Adipose tissue (tissue), 3 donors: ENCODE results near the gene FRMD4A. TPM values are rescaled to one million over a fixed set of nuclear protein-coding genes. Genes with fewer than 3 reads are reported as not detected.

Experiments
- H3K27ac ChIP-seq: one replicate; pipeline ENCODE4 v1.5.1; 2013; ENCODE audit warnings: low read depth, low read length
- WGBS, 3 donors: extraction: QIAGEN DNeasy Blood & Tissue Kit; methylation state at CpG; one replicate each; pipeline ENCODE4 v1.1.7; 2013; 5-methylcytosine and 5-hydroxymethylcytosine counted together
- polyA plus RNA-seq, 3 donors: library from polyadenylated mRNA; stranded (reverse); fragments of 200-250 nt; gene quantifications; one replicate each; pipeline ENCODE4 v1.2.3, GENCODE V29; 2013
- donor health status: healthy with polysubstance abuse.
- donor health status: Bipolar disorder and iron deficiency.
- donor health status: healthy.

FRMD4A gene
- polyA plus RNA-seq, 3 donors = 16.6 to 83.5 (median 22.2) TPM

DNA sequence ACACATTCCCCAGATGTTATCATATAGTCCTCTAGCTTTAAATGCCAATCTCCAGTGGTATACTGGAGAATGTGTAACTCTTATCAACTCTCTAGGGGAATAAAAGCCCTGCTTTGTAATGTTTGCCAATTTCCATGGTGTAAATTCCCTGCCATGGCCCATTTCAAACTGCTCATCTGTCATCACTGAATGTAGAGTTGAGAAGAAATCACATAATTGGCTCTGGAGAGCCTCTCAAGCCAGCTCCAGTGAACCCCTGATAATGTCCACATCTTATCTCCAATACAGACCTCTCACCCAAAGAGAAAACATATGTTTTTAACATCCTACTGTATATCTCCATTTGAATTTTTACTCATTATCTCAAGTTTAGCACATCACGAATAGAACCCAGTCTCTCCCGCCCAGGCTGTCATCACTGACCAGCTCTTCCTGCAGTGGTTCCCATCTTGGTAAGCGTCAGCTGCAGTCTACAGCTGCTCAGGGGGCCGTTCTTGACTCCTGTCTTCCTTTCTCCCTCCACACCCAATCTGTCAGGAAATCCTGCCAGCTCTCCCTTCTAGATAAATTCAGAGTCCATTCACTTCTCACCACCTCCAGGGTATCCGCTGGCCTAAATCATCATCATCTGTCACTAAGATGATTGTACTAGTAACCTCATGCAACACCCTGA, 332.4 kb downstream of the FRMD4A start:
- H3K27ac ChIP-seq = no peak overlapping the region
- WGBS, 3 donors = 73 to 88% (median 79%) methylated on average over 5 of the region's 5 CpGs

DNA sequence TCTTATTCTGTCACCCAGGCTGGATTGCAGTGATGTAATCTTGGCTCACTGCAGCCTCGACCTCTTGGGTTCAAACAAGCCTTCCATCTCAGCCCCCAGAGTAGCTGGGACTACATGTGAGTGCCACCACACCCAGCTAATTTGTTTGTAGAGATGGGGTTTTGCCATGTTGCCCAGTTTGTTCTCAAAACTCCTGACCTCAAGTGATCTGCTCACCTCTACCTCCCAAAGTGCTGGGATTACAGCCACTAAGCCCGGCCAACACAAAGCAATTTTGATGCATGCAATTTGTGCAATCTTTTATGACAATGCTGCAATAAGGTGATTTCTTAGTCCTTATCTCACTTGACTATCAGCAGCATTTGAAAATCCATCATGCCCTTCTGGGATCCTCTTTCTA, 333.1 kb downstream of the FRMD4A start:
- no peak overlapping the region for H3K27ac ChIP-seq
- WGBS, 3 donors = 63 to 77% (median 67%) methylated on average over 2 of the region's 2 CpGs

DNA sequence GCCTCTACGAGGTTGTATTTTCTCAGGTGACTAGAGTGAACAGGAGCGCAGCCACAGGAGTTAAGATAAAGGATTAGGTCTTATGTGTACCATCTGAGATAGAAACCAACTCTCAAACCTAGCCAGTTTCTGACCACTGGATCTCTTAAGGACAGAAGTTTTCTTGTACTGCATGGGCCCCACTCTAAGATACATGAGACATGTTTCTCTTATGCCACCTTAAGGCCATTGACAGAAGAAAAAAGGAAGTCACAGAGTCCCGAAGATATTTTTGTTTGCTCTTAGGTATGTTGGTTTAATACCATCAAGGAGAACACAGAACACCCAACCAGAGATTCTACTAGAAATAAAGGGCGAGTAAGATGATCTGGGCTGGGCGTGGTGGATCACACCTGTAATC, 335.8 kb downstream of the FRMD4A start:
- H3K27ac ChIP-seq = no peak overlapping the region
- 57 to 80% (median 62%) methylated on average over 5 of the region's 5 CpGs for whole genome bisulfite sequencing, 3 donors

DNA sequence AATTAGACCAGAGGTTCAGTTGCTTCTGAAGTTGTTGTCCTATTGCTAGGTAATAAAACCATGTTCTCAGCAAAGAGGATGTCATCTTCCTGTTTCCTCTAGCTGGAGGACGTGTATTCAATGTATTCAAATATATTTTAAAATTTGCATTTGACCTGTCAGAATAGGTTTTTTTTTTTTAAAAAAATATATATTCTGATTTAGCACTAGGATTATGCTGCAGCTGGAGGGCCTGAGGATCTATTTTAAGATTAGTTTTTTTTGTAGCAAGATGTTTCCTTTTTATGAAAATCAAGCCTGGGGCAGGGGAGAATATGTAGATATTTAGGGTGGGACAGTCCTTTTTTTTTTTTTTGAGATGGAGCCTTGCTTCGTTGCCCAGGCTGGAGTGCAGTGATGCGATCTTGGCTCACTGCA, 337.0 kb downstream of the FRMD4A start:
- 57 to 74% (median 60%) methylated on average over 3 of the region's 3 CpGs for whole genome bisulfite sequencing, 3 donors
- no peak overlapping the region for H3K27ac ChIP-seq

DNA sequence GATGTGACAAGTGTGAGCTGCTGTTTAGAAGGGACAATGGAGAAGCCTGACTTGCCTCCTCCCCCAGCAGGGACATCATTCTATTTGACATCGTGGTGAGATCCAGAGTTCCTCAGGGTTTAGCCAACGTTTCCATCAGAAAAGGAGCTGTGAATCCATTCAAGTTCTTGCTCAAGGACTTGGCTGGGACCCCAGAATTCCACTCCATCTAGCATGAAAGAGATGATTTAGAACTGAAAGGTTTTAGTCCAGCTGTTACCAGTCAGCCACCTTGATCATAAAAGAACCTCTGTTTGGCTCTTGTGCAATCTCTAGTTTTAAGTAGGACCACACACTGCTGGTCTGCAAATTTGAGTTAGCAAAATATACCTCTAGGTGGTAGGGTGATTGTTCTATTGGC, 337.6 kb downstream of the FRMD4A start:
- 32 to 46% (median 40%) methylated on average over 2 of the region's 2 CpGs for WGBS, 3 donors
- H3K27ac ChIP-seq = no peak overlapping the region

DNA sequence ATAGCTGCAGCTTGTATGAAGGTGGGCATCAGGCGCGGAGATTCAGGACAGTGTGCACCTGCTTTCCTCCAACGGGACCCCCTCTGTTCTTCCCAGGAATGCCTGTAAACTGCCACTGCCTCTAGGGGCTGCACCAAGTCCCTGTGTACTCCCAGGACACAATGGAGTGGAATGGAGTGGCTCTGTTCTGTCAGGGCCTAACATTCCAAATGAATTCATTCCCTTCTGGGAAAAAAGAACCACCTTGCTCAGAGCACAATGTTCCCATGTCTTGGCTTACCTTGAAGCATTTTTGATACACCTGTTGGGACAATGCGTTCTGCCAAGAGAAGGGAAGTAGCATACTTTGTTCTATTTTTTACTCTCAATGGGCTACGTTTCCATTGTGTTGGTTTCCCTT, 339.4 kb downstream of the FRMD4A start:
- WGBS, 3 donors = 60 to 71% (median 62%) methylated on average over 5 of the region's 5 CpGs
- no peak overlapping the region for H3K27ac ChIP-seq

DNA sequence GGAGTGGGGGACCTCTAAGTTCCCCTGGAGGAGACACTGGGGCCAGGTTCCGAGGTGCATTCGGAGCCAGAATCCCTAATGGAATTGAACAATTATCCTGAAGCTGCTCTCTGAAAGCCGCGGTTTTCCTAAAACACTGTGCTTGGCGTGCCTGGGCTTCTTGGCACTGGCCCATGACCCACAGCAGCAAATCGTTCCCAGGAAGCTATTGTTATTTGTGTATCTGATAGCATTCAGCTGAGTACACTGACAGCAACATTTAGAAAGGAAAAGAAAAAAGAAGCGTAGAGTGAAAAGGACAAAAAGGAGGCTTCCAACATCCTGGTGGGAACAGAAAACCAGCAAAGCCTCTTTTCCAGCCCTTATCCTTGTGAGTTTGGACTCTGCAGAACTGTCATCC, 339.8 kb downstream of the FRMD4A start:
- WGBS, 3 donors = 30 to 55% (median 45%) methylated on average over 7 of the region's 7 CpGs

DNA sequence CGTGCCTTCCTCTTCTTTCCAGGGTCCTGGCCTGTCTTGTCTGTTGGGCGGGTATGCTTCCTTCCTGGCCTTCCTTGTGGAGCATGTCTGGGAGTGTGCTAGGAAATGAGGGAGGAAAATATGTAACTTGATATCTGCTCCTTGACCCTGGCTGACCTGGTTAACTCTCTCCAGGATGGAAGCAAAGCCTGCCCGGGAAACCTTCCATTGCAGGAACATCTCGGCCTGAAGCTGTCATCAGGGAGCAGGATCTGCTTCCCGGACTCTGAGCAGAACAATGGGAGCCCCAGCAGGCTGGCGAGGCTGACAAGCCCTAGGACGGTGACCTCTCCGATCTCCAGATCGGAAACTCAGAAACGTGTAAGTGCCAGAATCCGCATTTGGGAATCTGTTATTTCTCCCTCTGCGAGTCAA, 340.3 kb downstream of the FRMD4A start:
- 39 to 62% (median 49%) methylated on average over 12 of the region's 12 CpGs for WGBS, 3 donors
- no peak overlapping the region for H3K27ac ChIP-seq

More for the DNA sequence above, 339.8 kb downstream of the FRMD4A start:
- H3K27ac ChIP-seq = no peak overlapping the region

DNA sequence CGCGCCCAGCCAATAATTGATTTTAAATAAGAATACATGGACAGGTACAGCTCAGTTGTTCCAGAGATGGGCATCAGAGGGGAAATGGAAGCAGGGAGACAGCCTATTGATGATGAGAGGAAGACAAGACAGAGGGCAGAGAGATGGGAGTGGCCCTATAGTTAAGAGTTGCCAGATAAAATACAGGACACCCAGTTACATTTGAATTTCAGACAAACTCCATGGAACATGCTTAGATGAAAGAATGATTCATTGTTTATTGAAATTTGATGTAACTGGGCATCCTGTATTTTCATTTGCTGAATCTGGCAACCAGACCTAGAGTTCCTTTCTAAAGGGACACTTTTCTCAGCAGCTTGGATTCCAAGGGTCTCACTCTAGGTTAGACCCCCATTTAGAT, 341.1 kb downstream of the FRMD4A start:
- 100% methylated on average over 2 of the region's 2 CpGs for WGBS, 3 donors
- no peak overlapping the region for H3K27ac ChIP-seq

DNA sequence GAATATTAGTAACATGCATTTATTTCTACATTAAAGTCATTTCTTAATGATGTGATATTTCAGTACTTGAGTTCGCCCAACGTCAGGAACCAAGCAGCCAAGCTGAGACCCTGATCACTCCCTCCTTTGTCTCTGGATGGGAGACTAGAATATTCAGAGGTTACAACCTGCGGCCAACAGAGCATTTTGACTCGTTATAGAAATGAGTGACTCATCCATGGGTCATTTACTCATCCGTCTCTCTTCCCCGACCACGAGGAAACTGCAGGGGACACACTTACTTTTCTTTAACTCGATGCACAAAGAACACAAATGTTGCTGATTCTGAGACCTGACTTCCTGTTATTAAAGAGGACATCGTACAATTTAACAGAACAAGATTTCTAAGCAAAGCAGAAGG, 343.3 kb downstream of the FRMD4A start:
- 45 to 60% (median 58%) methylated on average over 9 of the region's 9 CpGs for WGBS, 3 donors
- H3K27ac ChIP-seq = no peak overlapping the region

DNA sequence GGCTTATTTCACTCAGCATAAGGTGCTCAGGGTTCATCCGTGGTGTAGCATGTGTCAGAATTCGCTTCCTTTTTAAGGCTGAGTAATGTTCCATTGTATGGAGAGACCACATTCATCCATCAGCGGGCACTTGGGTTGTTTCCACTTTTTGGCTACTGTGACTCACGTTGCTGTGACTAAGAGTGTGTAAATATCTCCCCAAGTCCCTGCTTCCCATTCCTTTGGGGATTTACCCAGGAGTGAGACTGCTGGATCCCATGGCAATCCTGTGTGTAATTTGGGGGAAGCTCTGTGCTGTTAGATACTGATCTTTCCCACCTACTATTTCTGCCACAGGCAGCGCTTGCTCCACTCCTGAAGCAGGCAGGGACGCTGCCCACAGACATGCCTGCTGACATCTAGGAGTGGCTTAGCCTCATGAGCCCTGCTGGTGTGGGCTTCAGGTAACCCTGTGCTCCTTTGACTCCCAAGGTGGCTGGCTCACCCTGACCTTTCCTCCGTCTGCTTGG, 346.0 kb downstream of the FRMD4A start:
- no peak overlapping the region for H3K27ac ChIP-seq
- 81 to 88% (median 86%) methylated on average over 7 of the region's 7 CpGs for WGBS, 3 donors

DNA sequence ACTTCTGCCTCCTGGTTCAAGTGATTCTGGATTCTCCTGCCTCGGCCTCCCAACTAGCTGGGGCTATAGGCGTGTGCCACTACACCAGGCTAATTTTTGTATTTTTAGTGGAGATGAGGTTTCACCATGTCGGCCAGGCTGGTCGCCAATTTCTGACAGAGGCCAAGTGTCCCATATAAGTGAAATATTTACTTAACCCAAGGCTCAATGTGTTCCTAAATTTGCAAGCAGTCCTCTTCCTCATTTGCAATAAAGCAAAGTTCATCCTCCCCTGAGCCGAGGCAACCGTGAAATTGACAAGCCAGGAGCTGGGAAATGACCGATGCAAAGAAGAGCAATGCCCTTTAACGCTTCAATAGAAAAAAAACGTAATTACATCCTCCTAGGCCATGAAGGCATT, 347.7 kb downstream of the FRMD4A start:
- WGBS, 3 donors = 83 to 89% (median 84%) methylated on average over 9 of the region's 9 CpGs
- H3K27ac ChIP-seq = no peak overlapping the region

DNA sequence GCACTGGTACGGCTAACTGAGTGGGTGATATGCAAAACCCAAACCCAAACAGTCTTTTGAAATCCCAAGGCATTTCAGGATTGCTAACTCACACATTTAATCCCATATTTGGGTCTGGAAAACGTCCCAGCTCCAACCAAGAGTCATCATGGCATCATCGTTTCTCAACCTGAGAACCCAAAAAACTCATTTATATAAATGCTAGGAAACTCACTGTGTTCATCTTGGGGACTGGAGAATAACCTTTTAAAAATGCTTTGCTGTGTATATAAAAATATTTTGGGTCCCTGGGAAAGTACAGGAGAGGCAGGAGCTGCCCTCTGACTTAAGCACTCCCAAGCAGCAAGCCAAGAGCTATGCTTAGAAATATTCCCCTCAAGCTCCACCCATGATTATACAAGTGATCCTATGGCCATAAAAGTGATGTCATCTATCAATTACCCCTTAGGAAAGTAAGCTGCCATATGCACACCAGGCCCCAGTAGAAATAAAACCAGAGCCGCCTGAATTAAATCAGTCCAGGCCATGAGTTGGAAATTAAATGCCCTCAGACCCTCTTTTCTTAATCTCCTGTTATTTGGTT, 352.1 kb downstream of the FRMD4A start:
- WGBS, 3 donors = 61 to 83% (median 67%) methylated on average over 4 of the region's 4 CpGs
- H3K27ac ChIP-seq = peak overlapping the region; percentile 49

DNA sequence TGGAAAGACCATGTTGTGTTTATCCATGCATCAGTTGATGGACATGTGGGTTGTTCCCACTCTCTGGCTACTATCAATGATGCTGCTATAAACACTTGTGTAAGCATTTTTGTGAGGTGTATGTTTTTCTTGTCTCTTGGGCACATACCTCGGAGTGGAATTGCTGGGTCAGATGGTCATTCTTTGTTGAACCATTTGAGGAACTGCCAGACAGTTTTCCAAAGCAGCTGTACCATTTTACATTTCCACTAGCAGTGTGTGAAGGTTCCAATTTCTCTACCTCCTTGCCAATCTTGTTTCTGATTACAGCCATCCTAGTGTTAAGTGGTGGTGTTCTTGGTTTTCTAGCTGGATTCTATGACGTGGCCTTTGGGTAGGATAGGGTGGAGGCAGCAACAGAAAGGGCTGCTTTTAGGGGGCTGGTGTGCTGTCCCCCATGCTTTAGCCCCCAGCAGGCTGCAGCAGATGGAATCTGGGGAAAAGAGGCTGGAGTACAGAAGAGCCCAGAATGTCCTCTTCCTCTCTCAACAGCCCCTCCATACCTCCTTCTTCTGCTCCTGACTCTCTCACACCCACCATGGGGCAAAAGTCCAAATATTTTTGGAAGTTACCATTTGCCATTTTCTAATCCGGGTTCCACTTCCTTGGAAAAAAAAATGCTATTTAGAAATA, 352.7 kb downstream of the FRMD4A start:
- 81 to 97% (median 81%) methylated on average over 3 of the region's 3 CpGs for WGBS, 3 donors
- no peak overlapping the region for H3K27ac ChIP-seq

DNA sequence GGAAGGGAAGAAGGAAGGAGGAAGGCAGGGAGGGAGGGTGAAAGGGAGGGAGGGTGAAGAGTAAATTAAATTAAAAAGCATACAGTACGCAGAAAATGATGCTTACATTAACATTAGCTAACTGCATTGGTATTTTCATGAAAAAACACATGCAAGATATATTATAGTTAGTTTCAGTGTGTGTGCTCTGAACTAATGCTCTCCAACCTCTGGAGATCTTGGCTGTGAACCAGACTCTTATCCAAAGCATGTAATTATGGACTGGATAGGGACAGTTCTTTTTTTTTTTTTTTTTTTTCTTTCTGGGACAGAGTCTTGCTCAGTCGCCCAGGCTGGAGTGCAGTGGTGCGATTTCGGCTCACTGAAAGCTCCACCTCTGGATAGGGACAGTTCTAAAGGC, 357.0 kb downstream of the FRMD4A start:
- WGBS, 3 donors = 61 to 65% (median 62%) methylated on average over 4 of the region's 4 CpGs
- H3K27ac ChIP-seq = no peak overlapping the region

DNA sequence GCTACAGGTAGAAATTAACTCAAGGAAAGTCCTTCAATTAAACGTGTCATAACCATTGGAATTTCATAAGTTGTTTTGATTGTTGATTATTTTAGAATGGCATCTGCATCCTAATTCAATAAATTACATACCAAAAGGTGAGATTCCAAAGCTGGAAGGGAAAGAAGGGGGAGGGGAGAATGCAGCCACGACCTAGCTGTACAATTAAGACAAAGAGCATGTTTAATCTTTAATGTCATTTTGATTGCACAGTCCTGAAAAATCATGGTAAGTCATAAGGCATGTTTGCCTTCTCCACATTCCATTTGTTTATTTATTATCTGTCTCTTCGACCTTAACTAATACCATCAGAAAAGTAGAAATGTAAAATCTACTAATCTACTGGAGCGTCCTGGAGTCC, 358.1 kb downstream of the FRMD4A start:
- no peak overlapping the region for H3K27ac ChIP-seq
- WGBS, 3 donors = 27 to 65% (median 54%) methylated on average over 4 of the region's 4 CpGs

DNA sequence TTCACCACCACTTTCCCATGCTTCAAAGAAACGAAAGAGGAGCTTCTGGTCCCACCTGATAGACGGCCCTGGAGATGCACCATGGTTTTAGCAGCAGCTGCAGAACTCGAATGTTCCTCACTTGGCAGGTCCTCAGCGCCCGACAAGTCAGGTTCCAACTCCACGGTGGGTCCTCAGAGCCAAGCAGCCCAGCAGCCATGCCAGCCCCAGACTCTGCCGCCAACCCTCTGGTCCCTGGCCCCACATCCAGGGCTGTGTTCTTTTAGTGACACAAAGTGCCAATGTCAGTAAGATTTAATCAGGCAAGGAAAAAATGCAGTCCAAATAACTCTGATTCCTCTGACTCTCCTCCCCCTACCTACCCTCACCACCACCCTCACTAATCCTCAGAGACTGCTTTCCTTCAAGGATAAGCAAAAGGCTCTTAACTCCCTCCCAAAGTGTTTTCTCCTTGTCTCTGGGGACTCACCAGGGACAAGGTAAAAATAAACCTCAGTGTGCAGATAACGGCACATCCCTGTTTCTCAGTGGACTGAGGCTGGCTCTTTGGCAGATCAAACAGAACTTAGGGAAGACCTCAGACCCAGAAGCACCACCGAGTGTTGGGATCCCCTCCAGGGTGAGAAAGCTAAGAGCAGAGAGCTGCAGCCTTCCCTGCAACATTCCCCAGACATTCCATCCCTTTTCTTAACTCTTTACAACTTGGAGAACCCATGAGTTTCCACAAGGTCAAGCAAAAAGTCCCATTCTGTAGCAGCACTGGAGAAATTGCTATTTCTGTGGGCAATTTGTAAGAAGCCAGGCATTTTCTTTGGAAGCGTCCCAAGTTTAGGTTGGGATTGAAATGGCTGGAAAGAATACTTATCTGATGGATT, 358.9 kb downstream of the FRMD4A start:
- H3K27ac ChIP-seq = no peak overlapping the region
- WGBS, 3 donors = 61 to 69% (median 68%) methylated on average over 10 of the region's 10 CpGs

DNA sequence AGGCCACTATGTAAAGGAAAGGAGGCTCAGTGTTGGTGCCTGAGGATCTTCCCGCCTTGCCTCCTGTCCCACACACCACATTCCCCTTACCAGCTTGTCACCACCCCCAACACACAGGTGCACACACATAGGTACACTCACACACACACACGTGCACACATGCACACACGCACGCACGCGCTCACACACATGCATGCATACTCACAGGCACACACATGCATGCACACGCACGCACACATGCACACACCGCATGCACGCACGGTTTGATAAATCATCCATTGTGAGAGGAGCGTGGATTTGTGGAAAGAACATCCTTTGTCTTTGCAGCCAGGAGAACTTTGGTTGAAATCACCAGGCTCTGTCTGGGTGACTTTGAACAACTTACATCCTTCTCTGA, 359.8 kb downstream of the FRMD4A start:
- no peak overlapping the region for H3K27ac ChIP-seq
- 93 to 96% (median 96%) methylated on average over 12 of the region's 12 CpGs for WGBS, 3 donors
